C1 segment of cervical spinal cord (tissue), 14 donors: Measurements from ENCODE around the gene AIG1.
"Not testable (repeated sequence)": the region's sequence is repeated elsewhere in the genome, so short reads cannot be mapped to it uniquely, and the experiment has no call there.

Experiments
- DNase-seq, 14 donors: peaks; one replicate each; lab custom pipeline; 2025; lab: John Stamatoyannopoulos, UW

AIG1 gene

DNA sequence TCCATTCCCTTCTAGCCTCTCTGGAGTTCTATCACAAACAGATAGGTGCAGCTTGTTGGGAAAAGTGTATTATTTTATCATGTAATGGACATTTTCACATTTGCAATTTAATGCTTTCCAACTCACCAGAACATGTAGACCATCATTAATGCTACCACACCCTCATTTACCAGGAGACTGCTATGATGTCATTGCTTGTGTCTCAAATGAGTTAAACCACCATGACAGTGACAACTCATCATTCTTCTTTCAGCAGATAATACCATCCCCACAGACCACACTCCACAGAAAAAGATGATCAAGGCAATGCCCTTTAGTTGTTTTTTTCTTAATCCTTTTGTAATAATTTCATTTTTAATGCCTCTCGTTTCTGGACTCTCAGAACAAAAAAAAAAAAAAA, 168.7 kb downstream of the AIG1 start:
- no peak for DNase-seq

DNA sequence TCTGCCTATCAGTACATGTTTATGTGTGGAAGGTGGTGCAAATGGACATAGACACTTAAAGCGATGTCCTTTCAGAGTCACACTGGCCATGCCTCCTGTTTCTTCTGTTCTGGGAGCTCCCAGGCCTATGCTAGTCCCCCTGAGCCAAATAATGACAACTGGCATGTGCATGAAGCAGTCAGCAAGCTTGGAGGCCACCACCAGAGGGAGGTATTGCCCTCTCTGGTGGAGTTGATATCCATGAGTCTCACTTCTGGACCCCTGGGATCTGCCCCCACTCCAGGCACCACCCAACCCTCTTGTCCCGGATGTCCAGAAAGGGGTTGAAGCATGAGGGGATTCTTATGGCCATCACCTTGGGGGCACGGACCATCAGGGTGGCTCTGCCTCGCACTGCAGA, 172.2 kb downstream of the AIG1 start:
- no peak for DNase-seq

DNA sequence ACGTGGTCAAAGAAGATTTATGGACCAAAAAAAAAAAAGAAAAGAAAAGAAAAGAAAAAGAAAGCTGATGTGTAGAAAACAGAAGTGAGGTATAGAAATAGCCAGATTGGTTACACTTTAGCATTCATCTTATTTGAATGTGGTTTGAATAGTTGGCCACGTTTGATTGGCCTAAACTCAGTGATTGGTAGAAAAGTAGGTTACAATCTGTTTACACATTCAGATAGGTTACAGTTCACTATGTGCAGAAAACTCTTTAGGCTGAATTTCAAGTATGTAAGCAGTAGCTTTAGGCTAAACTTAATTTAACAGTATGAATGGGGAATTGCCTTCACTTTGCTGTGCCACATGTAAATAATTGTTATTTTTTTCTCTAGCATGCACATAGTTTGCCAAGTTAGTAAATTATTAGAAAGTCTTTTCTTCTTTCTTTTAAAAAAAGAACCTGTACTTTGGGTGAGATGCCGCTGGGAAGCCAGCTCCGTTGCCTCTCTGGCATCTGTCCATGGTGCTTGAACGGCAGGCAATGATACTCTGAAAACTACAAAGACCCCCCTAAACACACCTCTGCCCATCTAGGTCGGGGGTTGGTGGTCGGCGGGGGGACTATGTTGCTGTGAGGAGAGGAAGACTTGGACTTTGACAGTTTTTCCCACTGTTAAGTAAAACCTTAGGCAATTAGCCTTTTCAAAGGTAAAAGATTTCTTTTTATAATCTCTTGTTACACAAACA, 173.0 kb downstream of the AIG1 start:
- DNase-seq = no peak

DNA sequence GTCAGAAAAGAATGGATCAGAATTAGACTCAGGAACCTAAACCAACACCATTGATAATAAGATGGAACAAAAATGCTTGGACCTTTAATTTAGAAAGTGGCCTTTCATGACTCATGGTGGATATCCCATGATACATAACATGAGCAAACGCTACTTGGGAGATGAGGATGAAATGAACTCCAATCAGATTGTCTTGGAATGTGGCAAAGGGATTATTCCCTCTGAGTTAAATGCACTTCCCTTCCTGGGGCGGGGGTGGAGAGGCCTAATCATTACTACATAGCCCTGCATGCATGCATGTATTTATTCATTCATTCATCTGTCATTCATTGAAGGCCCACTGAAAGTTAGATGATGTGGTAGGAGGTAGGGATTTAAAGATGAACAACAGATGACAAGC, 174.0 kb downstream of the AIG1 start:
- no peak for DNase-seq

DNA sequence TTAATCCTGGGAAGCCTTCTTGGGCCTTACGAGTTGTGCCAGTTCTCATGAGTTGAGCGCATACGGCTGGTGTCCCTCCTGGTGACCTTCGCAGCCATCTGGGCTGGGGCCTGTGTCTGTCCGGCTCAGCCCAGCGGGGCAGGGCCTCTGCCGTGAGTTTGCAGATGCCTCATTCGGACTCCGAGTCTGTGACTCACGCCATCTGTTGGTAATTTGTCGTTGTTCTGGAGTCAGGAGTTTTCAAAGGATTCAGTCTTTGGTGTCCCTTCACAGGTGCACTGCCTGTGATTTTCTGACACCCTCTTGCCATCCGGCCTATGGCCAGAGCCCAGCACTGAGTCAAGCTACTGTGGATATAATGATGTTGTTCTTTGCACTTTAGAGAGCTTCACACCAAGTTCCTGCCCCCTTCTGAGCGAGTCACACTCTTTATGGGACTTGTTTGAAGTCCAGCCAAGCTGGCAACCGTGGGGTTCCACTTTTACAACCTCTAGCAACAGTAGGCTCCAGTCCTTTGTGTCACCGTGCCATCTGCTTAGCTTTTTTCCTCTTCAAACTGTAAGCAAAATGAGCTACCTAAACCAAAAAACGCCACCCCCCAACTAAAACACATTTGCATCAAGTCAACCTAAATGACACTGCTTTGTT, 175.6 kb downstream of the AIG1 start:
- peak in 2 of 14 donors; percentile 42 to 92 for DNase-seq

DNA sequence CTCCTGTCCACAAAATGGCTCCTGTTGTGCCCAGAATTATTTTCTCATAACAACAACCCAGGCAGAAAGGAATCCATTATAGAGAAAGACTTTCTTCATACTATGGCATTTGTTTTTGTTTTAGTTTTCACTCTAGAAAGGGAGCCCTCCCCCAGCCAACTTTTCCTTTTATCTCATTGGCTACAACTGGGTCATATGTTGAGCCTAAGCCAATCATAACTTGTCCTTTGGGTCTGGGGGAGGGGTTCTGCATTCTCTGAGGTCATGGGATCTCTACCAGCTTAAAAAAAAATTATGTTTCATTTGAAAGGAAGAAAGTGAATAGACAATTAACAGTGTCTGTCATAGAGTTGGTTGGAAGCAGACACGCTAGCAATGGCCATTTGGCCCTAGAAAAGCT, 177.6 kb downstream of the AIG1 start:
- no peak for DNase-seq

DNA sequence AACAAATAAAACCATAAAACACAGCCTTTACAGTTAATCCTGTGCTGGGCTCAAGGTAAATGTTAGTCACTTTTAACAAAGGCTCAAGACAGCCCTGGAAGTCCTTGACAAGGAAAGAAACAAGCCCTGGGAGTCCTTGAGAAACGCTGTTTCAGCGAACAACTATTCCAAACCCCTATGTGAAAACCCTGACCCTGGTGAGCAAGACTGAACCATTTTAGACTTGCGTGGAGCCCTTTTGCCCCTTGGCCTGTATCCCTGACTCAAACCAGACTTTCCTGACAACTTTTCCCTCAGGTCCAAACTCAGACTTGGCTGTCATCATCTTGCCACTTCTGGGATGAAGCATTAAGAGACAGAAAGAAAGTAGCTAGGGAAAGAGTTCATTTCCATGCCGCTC, 180.4 kb downstream of the AIG1 start:
- no peak for DNase-seq

DNA sequence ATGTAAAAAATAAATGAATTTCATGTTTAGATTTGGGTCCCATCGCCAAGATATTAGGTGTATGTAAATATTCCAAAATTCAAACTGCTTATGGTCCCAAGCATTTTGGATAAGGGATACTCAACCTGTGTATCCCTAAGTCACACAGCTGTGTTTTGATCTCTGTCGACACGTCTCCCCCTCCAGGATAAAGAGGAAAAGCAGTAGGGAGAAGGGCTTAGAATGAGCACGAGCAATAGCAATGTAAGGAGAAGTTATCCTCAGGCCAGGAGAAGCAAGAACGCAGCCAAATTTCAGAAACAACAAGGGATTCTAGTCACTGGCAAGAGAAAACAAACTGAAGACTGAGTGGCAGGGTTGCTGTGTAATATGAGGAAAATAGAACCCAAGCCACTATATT, 181.2 kb downstream of the AIG1 start:
- DNase-seq = no peak

DNA sequence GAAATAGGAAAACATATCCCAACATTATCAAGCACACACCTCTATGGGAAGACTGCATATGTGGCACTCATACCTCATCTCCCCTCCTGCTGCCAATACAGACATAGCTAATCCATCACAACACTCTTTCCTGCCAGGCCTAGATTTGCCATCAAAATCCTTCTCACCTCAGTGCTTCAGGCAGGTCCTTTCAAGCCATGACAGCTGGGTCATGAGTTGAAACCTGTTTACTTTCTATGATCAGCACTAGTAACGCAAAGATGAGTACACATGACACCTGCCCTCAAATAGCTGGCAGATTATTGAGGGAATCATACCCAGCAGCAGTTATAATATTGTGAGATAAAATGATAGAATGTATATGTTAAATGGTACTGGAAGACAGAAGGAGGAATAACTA, 183.1 kb downstream of the AIG1 start:
- DNase-seq = no peak

DNA sequence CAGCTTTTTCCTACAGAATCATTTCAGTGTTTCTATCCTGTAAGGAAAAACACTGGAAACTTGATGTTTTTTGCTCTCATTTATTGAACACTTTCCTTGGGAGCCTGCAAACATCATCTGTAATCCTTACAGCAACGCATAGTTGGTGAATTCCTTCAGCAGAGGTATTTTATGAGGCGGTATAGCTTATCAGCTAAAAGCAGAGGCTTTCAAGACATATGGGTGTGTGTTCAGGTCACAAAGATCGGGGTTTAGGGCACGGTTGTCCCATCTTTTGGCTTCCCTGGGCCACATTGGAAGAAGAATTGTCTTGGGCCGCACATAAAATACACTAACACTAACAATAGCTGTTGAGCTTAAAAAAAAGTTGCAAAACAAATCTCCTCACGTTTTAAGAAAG, 185.0 kb downstream of the AIG1 start:
- no peak for DNase-seq

DNA sequence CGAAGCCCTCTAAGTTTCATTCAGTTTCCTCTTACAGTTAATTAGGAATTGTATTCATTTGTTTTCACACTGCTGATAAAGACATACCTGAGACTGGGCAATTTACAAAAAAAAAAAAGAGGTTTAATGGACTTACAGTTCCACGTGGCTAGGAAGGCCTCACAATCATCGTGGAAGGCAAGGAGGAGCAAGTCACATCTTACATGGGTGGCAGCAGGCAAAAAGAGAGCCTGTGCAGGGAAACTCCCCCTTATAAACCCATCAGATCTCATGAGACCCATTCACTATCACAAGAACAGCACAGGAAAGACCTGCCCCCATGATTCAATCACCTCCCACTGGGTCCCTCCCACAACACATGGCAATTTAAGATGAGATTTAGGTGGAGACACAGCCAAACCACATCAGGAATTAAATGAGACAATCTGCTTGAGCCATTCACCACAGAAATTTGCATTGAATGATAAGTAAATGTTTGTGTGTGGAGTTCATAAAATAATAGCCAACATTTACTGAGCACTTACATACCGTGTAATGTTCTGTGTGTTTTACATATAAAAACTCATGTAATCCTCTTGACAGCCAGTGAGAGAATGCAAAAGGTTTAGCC, 185.6 kb downstream of the AIG1 start:
- not testable (repeated sequence) for DNase-seq

DNA sequence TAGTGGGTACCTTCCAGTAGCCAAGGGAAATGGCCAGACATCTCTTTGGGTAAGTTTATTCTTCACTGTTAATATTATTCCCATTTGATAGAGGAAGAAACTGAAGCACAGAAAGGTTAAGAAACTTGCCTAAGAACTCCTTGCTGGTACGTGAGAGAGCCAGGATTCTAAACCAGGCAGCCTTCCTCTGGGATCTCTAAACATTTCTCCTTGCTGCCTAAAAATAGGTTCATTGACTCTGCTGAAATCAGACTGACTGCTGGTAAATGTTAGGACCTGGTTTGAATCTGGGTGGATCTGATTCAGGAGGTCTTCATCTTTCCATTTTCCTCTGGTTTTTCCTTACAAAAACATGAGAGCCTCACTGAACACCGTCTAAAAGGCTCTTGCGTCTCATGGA, 186.9 kb downstream of the AIG1 start:
- no peak for DNase-seq

DNA sequence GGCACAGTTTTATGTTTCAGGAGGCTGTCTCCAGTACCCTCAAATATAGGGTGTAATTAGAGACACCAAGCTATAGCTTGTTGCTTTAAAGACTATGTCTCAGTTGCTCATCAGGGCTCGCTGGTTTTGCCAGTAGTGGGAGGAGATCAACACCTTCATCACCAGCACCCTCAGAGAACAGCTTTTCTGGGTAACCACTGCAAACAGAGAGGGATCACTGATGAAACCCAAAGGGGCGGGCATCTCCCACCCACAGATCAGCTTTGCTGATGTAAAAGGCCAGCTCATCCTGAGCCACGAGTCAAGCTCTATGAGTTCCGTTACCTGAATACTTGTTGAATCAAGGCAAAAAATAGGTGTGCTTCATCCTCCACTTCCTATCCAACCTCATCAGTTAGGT, 187.7 kb downstream of the AIG1 start:
- no peak for DNase-seq

DNA sequence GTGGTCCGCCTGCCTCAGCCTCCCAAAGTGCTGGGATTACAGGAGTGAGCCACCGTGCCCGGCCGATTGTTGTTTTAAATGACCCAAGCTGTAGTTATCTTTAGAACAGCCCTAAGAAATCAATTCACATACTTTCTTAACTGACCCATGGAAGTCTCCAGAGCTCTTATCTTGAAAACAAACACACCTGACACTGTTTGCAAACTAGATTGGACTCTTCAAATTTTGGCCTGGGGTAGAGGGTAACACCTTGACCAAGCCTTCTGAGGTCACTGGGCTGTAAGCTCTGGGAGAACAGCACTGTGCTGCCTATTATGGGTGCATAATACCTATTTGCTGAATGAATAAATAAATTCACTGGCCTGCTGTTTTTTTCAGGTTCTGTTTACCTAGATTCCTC, 190.6 kb downstream of the AIG1 start:
- no peak for DNase-seq

DNA sequence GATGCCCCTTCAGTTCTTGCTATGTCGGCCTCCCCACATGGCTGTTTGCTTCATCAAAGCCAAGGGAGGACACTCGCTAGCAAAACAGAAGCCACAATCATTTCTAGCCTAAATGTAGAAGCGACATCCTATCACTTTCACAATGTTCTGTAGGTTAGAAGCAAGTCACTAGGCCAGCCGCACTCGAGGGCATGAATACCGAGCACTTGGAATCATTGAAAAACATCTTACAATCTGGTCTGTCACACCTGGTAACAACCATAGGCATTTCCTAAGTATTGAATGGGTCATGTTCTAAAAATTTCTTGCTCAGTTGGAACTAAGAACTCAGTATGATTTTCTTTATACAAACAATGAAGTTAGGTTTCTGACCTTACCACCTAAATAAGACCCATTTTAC, 192.3 kb downstream of the AIG1 start:
- DNase-seq = no peak

DNA sequence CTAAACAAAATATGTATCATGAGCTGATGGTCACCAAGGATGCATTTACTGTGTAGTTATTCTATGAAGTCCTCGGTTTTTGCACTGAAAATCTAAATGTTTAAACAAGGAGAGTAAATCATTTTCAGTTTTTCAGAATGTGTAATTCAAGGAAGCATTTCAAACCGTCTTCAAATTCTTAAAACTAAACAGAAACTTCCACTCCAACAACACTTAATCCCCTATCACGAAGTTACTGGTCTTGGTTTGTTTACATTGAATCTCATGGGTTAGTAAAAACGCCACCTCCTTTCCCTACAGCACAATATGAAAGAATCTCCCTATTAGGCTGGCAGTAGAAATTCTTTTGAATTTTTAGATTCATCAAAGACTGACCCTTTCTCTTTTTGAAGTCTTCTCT, 192.9 kb downstream of the AIG1 start:
- DNase-seq = no peak

DNA sequence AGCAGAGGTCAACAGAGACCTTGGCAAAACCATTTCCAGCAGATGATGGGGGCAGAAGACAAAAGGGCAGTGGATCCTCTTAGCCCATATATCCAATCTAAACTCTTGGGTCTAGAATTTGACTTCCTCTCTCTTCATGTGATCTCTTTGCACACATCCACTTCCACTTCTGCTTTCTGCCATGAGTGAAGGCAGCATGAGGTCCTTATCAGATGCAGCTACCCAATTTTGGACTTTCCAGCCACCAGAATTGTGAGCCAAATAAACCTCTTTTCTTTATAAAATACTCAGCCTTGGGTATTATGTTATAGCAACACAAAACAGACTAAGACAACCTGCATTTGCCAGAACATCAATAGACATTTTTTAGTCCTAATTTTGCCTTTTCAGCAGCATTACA, 198.3 kb downstream of the AIG1 start:
- no peak for DNase-seq

DNA sequence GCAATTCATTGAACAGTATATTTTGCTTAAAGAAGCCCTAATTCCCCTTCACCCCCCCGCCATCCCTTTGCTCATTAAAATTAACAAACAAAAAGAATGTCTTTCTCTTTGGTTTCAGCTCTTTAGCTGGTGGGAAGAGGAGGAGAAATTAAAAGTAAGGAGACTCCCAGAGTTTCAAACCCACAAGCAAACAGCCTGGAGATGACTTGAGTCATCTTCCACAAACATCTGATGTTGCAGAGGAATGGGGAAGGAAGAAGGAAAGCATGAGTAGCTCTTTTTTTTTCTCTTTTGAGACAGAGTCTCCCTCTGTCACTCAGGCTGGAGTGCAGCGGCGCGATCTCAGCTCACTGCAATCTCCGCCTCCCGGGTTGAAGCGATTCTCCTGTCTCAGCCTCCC, 200.2 kb downstream of the AIG1 start:
- no peak for DNase-seq

DNA sequence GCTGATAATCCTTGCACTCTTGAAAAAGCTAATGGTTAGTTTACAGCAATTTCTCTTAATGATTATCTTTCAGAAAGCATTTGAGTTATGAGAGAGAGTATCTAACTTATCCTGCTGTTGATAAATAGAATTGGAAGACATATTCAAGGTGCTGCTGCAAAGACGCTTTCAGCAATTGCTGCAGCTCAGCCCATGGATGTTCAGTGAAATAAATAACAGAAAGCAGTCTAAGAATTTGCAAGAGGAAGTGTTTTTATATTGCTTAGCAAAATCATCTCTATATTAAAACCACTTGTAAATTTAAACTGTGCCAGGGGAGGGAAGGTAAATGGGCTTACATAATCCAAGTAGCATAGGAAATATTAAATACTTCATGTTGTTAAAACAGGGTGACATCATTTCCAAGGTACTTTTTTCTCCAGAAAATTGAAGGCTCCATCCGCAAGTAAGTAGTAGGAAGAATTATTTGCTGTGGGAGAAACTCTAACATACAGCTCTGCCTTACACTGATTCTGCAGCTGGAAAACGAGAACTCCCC, 201.3 kb downstream of the AIG1 start:
- no peak for DNase-seq

DNA sequence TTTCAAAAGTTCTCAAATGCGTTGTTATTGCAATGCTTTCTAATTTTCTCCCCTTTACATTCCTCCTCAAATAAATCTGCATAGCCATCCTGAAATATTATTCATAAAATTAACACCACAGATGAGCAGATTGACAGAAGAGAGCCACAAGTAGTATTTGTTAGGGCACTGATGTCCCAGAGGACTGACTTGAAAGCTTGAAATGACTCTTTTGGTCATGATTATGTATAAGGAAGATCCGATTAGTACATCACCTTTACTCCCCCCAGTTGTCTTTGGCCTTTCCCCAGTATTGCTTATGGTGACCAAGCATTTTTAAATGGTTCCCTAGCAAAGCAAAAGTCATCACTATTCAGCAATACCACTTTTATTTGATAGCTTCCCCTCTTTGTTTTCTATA, 202.2 kb downstream of the AIG1 start:
- DNase-seq = no peak

DNA sequence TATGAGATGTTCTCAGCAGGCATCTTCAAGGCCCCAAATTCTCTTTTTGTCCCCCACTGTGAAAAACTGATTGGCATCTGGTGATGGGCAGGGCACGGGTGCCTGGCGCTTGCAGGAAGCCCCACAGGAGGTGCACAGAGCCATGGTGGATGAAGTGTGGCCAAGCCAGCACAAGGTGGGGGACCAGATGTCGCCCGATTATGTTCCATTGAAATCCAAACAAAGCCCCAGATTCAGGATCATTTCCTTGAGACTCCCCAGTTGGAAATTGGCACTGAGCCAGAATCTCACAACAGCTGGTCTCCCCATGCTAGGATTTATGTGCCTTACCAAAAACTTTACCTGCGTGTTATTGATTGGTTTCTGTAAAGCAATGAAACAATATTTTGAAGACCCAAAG, 203.7 kb downstream of the AIG1 start:
- no peak for DNase-seq

DNA sequence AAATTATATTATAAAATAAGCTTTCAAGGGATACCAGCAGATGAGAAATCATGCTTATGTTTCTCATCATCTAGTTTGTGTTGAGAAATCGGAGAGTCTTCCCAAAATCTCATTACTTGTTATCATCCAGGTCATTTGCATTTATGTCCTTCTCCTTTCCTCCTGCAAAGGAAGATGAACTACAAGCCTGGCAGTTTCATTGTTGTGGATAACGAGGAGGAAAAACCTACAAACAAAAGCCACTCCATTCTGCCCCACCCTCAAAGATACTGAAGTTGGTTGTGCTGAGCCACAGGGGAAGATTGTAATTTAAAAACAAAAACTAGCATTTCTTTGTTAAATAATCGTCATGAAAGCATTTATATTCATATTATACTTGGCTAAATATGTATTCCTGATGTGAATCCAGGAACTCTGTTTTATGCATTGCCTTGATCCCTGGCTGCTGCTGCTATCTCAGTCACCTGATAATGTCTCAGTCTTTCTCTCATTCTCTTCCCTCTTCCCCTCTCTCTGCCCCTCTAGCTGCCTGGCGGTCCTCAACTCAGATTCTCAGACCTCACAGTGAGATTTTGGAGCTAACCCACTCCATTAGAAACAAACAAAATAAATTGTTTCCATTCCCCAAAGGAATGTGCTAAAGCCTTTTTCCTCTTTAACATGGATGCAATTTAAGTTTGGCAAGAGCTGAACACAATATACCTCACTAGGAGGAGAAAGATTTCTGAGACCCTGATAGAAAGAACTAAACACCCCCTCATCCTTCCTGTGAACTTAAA, 204.5 kb downstream of the AIG1 start:
- DNase-seq = no peak
